ENCODE data around the gene RAD51B.

Gene RAD51B

DNA sequence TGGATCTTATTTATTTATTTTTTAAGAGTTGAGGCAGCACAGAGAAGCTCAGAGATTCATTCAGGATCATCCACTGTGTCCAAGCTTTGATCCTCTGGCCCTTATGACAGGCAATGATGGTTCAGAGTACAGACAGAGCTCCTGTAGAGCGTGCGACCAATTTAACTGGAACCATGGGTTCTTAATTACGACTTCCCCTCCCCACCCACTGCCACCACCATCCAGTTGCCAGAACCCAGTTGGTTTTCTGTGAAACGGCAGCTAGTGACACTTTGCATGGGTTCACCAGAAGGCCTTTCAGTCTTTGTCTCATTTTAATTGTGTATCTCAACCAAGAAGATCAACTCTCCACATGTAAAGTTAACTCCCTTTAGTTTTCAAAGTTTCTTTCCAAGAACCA lies 495.1 kb downstream of the RAD51B start:
- Mint-ChIP-seq H3K27ac (no peak overlapping the region), H3K4me3 (no peak overlapping the region), H3K36me3 (peaks cover 8% of the 10 kb centered on the region), H3K4me1 (peaks cover 33% of the 10 kb centered on the region), H3K9me3 (no peaks in the 10 kb centered on the region), H3K27me3 (no peaks in the 10 kb centered on the region)

DNA sequence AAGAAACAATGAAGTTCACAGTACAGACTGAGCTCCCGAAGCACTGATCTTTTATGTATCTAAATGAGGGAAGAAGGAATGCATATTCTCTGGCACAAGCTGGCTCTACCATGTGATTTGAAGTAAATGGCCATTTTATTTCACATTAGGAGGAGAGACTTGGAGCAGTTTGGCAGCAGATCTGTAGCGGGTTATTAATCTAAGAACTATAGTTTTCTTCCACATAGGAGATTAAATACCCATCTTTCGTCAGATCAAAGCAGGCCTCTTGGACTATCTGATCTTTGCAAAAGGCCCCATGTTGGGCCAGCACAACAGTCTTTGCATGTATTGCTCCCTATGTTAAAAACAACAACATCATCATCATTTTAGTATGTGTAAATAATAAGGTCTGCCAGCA lies 495.5 kb downstream of the RAD51B start:
- H3K4me3 Mint-ChIP-seq, result no peak overlapping the region
- H3K36me3 Mint-ChIP-seq, result peaks cover 8% of the 10 kb centered on the region
- H3K4me1 Mint-ChIP-seq, result peaks cover 31% of the 10 kb centered on the region
- H3K9me3 Mint-ChIP-seq, result no peaks in the 10 kb centered on the region
- H3K27me3 Mint-ChIP-seq, result no peaks in the 10 kb centered on the region
- no peak overlapping the region for H3K27ac Mint-ChIP-seq

DNA sequence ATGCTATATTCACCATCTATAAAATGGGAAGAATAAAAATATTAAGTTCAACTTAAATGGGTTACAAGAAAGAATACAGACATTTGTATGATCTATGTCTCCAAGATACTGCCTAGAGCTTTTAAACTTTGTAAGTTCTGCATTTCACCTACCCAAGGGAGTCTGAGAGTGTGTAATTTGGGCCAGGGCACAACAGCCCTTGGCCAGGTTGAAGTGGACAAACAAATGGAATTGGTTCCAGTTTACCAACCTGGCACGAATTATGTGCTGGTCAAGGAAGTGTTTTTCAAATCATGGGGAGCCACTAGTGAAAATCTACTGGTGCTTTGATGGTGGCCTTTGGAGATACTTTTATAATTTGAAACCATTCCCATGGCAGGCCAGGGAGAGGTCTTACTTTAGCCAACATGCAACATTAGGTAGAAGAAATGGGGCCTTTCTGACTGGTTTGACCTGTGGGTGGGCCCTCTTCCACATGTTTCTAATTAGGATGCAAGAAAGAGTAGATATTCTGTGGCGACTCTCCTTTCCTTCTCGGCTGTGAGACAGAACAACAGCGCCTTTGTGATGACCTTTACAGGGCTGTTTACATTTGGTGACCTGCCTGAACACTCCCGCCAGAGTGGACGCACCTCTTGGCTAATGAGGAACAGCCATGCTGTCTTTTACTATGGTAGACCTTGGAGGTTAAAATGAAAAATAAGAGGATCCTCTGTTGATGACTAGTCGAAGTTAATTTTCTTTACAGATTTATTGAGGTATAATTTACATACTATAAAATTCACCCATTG lies 496.7 kb downstream of the RAD51B start:
- H3K4me1 Mint-ChIP-seq, result peaks cover 32% of the 10 kb centered on the region
- no peak overlapping the region for H3K4me3 Mint-ChIP-seq
- peaks cover 8% of the 10 kb centered on the region for H3K36me3 Mint-ChIP-seq
- H3K27me3 Mint-ChIP-seq, result no peaks in the 10 kb centered on the region
- no peaks in the 10 kb centered on the region for H3K9me3 Mint-ChIP-seq
- H3K27ac Mint-ChIP-seq, result no peak overlapping the region

DNA sequence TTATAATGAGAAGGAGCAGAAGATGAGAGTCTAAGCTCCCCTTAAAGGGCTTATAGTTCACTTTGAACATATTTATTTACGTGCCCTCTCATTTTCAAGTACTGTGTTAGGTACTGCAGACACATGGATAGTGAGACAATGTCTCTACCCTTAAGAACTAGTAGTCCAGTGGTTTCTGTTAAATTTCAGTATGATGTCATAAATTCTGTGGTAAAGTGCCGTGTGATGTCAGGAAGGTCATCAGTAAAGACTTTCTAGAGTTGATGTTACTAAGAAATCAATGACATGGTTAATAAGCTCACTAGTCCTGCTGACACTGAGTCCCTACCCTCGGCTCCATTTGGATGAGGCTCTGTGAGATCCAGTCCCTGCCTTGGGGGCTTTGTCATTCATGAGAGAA lies 497.7 kb downstream of the RAD51B start:
- Mint-ChIP-seq H3K36me3 (peaks cover 8% of the 10 kb centered on the region), H3K27me3 (no peaks in the 10 kb centered on the region), H3K4me3 (no peak overlapping the region), H3K9me3 (no peaks in the 10 kb centered on the region), H3K4me1 (peaks cover 30% of the 10 kb centered on the region), H3K27ac (no peak overlapping the region)

DNA sequence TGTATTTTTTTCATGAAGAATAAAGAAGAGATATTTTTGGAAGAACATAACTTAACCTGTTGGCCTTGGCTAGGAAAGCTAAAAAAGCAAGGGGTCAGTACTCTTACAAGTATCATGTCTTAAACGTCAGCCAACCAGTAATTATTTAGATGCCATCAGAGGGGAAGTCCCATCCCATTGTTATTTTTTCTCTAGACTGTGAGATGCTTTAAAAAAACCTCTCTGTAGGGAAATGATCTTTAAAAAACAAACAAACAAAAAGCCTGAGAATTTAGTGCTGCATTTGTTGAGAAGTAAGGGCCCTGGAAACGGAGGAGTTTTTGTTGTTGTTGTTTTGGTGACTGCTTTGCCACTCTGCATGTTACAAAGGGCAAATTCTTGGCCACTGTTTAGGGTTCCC lies 499.2 kb downstream of the RAD51B start:
- Mint-ChIP-seq H3K27me3 (no peaks in the 10 kb centered on the region), H3K9me3 (no peaks in the 10 kb centered on the region), H3K27ac (no peak overlapping the region), H3K36me3 (peaks cover 7% of the 10 kb centered on the region), H3K4me3 (no peak overlapping the region), H3K4me1 (peaks cover 20% of the 10 kb centered on the region)

DNA sequence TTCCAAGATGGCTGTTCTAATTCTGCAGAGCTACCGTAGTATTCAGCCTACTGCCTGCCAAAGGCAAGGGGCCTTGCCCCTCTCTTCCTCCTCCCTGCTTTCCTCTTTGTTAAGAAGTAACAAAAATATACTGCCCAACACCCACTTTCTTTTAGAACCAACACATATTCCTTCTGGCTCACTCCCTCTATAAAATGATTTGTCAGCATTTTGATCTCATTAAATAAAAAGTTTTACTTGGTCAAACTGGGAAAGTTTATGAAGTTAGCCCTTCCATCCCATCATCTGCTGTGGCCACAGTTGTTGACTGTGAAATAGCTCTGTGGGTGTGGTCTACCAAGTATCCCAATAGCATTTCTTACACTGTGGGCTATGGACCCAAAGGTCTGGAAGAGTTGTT lies 500.9 kb downstream of the RAD51B start:
- H3K4me1 Mint-ChIP-seq, result peaks cover 16% of the 10 kb centered on the region
- no peaks in the 10 kb centered on the region for H3K27me3 Mint-ChIP-seq
- no peak overlapping the region for H3K27ac Mint-ChIP-seq
- peaks cover 4% of the 10 kb centered on the region for H3K36me3 Mint-ChIP-seq
- no peaks in the 10 kb centered on the region for H3K9me3 Mint-ChIP-seq
- H3K4me3 Mint-ChIP-seq, result no peak overlapping the region

DNA sequence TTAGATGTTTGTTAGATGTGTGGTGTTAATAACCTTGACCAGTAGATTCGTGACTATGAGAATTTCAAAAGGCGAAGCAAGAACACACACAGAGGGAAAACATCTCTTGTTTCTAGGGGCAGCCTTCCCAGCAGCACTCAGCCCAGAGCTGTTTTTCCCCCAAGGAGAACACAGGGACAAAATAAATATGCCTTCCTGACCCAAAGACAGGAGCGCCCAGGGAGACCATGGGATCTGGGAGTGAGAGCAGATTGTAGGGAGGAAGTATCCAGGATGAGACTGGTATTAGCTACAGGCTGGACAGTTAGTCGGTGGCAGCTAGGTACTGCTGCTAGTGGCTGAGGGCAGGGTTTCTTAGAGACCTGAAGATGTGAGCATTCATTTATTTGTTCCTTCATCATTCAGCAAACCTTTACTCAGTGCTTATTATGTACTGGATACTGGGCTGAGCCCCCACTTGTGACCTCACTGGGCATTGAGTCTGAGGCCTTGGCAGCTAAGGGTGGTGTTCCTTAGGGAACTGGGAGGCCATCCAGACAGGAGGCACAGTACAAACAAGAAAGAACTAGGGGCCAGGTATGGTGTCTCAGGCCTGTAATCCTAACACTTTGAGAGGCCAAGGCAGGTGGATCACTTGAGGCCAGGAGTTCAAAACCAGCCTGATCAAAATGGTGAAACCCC lies 503.5 kb downstream of the RAD51B start:
- Mint-ChIP-seq H3K27me3 (no peaks in the 10 kb centered on the region), H3K4me3 (no peak overlapping the region), H3K36me3 (peaks cover 1% of the 10 kb centered on the region), H3K9me3 (no peaks in the 10 kb centered on the region), H3K4me1 (peaks cover 16% of the 10 kb centered on the region), H3K27ac (no peak overlapping the region)

DNA sequence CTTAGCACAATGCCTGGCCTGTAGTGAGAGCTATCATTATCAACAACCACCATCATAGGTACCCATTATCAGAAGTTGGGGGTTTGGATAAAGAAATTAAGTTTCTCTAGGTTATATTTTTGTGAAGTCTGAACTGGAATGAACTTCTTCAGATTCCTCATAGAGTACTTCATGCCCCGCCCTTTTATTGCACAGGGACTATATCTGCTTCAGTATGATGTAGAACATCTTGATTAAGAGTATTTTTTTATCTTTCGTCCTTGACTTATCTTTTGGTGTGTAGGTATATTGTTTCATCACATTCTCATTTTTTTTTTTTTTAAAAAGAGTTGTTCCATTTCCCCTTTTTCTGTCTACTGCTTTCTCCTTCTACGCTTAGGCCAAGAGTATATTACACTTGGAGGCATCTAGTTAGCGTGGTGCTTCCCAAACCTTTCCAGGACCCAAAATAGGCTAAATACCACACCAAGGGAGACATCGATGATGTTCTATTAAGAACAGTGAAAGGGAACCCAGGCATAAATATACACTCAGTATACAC lies 505.8 kb downstream of the RAD51B start:
- no peaks in the 10 kb centered on the region for H3K36me3 Mint-ChIP-seq
- no peak overlapping the region for H3K4me3 Mint-ChIP-seq
- H3K27ac Mint-ChIP-seq, result no peak overlapping the region
- H3K4me1 Mint-ChIP-seq, result peaks cover 10% of the 10 kb centered on the region
- H3K27me3 Mint-ChIP-seq, result no peaks in the 10 kb centered on the region
- H3K9me3 Mint-ChIP-seq, result no peaks in the 10 kb centered on the region

DNA sequence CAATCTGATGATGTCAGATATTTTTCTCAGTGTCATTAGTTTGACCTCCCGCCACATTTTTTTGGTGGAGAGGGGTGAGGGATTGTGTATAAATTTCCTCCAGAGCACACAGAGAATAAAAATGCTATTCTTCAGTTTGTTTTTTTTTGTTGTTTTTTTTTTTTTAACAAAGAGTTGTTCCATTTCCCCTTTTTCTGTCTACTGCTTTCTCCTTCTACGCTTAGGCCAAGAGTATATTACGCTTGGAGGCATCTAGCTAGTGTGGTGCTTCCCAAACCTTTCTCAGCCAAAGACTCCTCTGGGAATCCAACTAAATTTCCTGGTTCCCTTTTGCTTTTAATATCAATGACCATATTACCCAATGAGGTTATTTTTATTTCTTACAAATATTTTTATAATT lies 507.7 kb downstream of the RAD51B start:
- Mint-ChIP-seq H3K9me3 (no peaks in the 10 kb centered on the region), H3K4me3 (no peak overlapping the region), H3K27me3 (no peaks in the 10 kb centered on the region), H3K27ac (no peak overlapping the region), H3K36me3 (no peaks in the 10 kb centered on the region), H3K4me1 (no peaks in the 10 kb centered on the region)

DNA sequence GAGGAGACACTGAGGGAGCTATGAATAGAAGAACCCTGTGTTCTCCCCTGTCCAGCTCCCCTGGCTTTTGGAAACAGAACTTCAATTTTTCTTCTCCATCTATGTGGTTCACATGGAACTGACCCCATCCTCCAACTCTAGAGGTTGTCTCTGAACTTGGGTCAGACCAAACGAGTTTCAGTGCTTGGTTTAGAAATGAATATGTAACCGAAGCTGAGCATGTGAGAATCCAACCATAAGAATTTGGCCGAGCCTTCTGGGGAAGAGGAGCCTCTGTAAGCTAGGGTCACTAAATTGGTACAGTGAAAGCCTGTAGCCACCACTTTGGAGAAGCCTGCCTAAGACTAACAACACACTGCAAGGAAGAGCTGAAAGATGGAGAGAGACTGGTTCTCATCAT lies 508.9 kb downstream of the RAD51B start:
- Mint-ChIP-seq H3K4me1 (peaks cover 8% of the 10 kb centered on the region), H3K4me3 (no peak overlapping the region), H3K27ac (no peak overlapping the region), H3K9me3 (no peaks in the 10 kb centered on the region), H3K27me3 (no peaks in the 10 kb centered on the region), H3K36me3 (no peaks in the 10 kb centered on the region)

DNA sequence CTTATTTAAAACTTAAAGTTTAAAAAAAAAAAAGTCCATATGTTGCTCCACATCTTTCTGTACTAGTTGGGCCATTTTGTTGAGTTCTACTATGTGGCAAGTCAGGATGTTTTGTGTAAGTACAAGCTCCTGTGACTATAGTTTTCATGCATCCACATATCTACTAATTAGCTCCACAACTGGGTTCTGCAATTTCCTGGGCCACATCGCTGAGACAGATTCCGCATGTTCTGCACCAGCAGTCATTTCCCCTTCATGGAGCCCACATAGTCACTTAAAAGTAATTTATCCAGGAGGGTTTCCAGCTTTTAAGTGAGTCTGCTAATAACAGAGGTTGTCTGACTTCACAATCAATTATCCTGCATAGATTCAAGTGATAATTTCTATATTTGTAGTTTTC lies 511.8 kb downstream of the RAD51B start:
- no peak overlapping the region for H3K27ac Mint-ChIP-seq
- no peaks in the 10 kb centered on the region for H3K27me3 Mint-ChIP-seq
- H3K36me3 Mint-ChIP-seq, result no peaks in the 10 kb centered on the region
- H3K4me1 Mint-ChIP-seq, result peaks cover 19% of the 10 kb centered on the region
- H3K4me3 Mint-ChIP-seq, result no peak overlapping the region
- H3K9me3 Mint-ChIP-seq, result no peaks in the 10 kb centered on the region

DNA sequence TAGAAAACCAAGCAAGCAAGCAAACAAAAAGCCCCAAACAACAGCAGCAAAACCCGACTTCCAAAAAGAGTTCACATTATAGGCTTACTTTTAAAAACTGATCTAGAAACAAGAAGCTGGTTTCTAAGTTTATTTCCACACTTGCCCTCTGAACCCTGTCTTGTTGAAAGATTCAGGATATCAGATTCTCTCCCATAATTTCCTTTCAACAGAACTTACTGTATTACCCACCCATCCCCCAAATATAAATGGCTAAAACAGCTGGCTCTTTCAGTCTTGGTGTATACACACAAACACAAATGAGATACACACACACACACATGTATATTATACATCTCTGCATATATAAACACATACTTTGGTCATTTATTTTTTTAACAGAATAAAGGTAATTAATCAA lies 512.4 kb downstream of the RAD51B start:
- Mint-ChIP-seq H3K4me1 (peaks cover 20% of the 10 kb centered on the region), H3K36me3 (no peaks in the 10 kb centered on the region), H3K27ac (no peak overlapping the region), H3K9me3 (no peaks in the 10 kb centered on the region), H3K27me3 (no peaks in the 10 kb centered on the region), H3K4me3 (no peak overlapping the region)

DNA sequence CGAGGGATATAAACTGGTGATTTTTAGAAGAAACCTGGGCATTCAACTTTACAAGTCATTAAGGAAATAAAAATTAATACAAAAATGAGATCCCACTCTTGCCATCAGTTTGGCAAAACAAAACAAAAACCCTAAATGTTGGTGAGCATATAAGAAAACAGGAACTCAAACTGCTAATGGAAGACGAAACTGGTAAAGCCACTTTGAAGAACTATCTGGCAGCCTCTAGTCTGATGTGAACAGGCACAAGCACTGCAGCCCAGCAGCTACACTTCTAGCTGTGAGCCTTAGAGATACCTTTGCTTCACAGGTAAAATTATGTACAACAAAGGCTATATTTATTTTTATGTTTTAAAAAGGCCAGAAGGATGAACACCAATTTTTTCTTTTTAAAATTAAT lies 513.7 kb downstream of the RAD51B start:
- peaks cover 1% of the 10 kb centered on the region for H3K36me3 Mint-ChIP-seq
- peaks cover 21% of the 10 kb centered on the region for H3K4me1 Mint-ChIP-seq
- no peak overlapping the region for H3K4me3 Mint-ChIP-seq
- no peaks in the 10 kb centered on the region for H3K9me3 Mint-ChIP-seq
- no peaks in the 10 kb centered on the region for H3K27me3 Mint-ChIP-seq
- H3K27ac Mint-ChIP-seq, result no peak overlapping the region

DNA sequence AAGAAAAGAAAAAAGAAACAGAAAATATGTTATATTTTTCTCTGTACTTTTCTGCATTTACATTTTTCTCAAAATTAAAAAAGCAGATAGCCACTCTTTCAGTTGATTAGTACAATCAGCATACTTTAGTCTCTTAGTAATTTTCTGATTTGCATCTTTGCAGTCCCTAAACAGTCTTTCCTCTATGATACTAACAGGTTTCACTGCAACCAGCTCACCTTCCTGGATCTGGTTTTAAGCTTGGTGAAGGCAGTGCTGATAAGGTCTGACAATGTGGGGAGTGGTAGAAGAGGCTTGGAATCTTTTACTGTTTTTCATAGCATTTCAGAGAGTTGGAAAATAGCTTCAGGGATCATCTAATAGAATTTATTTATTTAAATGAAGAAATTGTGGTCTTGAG lies 515.7 kb downstream of the RAD51B start:
- Mint-ChIP-seq H3K27me3 (no peaks in the 10 kb centered on the region), H3K27ac (no peak overlapping the region), H3K4me3 (no peak overlapping the region), H3K9me3 (no peaks in the 10 kb centered on the region), H3K36me3 (peaks cover 2% of the 10 kb centered on the region), H3K4me1 (peaks cover 29% of the 10 kb centered on the region)

DNA sequence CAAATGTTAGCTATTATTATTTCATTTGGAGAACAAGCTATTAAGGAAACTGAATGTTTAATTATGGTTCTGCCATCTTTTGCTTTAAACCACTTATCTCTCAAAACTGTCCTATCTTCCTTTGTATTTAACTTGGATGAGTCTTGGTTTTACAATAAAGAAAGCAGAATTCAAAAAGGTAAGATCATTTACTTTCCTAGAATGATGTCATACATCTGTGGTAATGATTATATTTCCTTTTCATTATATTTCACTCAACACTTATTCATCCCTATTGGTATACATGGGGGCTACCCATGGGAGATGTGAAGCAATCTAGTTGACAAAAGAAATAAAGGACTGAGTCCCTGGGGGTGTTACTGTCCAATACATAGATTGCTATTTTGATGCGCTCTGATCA lies 516.6 kb downstream of the RAD51B start:
- no peaks in the 10 kb centered on the region for H3K27me3 Mint-ChIP-seq
- H3K27ac Mint-ChIP-seq, result no peak overlapping the region
- H3K4me1 Mint-ChIP-seq, result peaks cover 37% of the 10 kb centered on the region
- no peaks in the 10 kb centered on the region for H3K9me3 Mint-ChIP-seq
- H3K4me3 Mint-ChIP-seq, result no peak overlapping the region
- peaks cover 2% of the 10 kb centered on the region for H3K36me3 Mint-ChIP-seq

DNA sequence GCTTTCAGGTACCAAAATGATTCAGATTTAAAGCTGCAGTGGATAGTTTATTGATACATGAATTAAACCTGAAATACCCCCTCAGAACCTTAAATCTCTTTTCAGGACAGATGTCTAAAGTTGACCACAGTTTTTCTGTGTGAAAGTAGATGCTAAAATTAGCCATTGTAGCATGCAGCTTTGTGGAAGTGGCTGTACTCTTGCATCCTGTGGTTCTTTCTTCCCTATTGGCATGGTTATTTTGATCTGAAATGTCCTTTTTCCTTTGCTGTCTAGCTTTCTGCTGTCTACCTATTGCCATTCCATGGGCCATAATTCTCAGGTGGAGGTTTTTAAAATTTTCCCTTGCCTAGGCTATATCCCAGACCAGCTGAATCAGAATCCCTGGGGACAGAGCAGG lies 517.7 kb downstream of the RAD51B start:
- peaks cover 2% of the 10 kb centered on the region for H3K36me3 Mint-ChIP-seq
- no peak overlapping the region for H3K27ac Mint-ChIP-seq
- H3K4me1 Mint-ChIP-seq, result peaks cover 48% of the 10 kb centered on the region
- no peaks in the 10 kb centered on the region for H3K27me3 Mint-ChIP-seq
- H3K4me3 Mint-ChIP-seq, result no peak overlapping the region
- H3K9me3 Mint-ChIP-seq, result no peaks in the 10 kb centered on the region
